Activated CD8-positive, alpha-beta memory T cell treated with anti-CD3 and anti-CD28 coated beads for 1 hour (primary cell): ENCODE data around the gene COG5.

Experiments used
- DNase-seq, 2 donors: peaks; one replicate each; pipeline ENCODE4 v3.0.0-alpha.2; 2020; ENCODE audit warnings: low read depth in 1 of 2; ENCODE audit errors: extremely low read depth in 1 of 2

The COG5 gene

DNA sequence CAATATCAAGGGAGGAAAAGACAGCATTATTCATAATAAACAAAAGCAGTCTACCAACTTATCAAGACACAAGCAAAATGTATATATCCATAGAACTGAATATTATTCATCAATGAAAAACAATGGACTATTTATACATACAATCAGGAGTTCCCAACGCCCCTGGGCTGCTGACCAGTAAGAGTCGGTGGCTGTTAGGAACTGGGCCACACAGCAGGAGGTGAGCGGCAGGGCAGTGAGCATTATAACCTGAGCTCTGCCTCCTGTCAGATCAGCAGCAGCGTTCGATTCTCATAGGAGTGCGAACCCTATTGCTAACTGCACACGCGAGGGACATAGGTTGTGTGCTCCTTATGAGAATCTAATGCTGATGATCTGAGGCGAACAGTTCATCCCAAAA is 165.6 kb downstream of the COG5 start:
- no peak for DNase-seq

DNA sequence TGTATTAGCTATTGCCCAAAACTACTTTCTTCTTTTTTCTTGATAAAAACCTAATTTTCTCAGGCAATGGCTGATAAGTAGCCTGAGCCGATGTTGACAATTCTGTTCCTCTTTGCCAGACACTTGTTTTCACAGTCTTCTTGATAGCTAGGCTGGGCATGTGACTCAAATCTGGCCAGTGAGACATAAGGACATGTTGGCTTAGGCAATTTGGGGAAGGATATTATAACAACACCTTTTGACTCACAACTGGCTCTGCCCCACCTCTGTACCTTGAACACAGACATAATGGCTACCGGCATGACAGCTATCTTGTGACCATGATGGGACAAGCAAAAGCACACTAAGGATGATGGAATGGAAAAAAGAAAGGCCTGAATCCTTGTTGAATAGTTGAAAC is 166.7 kb downstream of the COG5 start:
- no peak for DNase-seq

DNA sequence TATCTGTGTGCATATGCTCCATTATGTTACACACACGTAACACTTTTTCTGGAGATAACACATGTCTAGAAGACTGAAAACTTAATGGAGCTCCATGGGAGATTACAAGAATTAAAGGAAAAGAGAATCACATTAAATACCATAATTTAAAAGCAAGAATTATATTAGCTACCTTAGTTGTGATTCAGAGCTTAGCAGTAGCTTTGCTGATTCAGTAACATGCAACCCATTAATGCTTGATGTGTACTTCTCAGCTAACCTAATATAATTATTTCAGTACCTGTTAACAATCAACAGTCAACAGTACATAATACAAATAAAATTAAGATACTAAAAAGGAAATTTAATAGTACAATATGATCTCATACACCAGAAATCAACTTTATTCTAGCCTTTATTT is 167.6 kb downstream of the COG5 start:
- no peak for DNase-seq

DNA sequence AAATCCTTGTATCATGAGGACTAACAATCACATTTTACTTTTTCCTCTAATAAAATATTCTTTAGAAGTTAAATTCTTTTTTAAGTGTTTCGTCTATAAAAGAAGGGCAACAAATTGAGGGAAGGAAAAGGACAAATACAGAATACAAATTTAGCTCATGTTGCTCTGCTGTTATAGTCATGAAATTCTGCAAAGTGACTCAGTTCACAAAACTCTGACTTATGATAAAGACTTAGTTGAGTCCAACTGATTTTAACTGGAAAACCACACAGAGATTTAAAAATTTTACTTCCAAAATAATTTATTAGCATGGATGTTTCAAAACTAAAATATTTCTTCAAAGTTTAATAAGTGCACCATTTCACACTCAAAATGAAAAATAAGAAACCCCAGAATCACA is 168.9 kb downstream of the COG5 start:
- DNase-seq = no peak

DNA sequence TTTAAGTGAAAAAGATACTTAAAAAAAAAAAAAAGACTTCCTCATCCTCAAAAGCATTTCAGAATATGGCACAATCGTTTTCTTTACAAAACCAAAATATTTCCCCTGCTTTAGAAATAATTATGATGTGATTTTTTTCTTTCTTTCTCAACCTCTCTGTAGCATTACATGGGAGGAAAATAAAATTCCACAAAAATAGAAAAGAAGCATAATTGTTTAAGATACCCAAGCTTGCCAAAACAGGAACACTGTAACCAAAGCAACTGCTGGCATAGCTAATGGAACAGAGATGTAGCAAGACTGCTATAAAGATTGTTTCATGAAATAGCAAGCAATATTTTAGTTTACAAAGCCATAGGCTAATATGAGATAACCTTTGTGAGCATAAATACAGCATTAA is 169.4 kb downstream of the COG5 start:
- no peak for DNase-seq

DNA sequence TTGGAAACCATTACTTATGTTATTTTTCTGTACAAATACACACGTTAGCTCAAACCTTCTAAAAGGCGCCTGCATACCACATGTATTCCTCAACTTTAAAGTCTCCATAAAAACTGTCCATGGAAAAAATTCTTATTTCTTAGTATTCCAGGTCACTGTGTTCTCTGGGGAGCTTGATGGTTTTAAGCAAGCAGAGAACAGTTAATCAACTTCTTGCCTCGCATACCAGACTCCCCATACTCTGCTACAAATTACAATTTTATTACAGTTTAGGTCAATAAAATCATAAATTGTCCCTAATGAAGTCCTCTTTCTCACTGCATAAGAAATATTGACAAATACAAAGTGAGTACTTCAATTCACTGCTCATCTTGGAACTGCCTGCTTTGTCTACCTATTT is 170.9 kb downstream of the COG5 start:
- no peak for DNase-seq

DNA sequence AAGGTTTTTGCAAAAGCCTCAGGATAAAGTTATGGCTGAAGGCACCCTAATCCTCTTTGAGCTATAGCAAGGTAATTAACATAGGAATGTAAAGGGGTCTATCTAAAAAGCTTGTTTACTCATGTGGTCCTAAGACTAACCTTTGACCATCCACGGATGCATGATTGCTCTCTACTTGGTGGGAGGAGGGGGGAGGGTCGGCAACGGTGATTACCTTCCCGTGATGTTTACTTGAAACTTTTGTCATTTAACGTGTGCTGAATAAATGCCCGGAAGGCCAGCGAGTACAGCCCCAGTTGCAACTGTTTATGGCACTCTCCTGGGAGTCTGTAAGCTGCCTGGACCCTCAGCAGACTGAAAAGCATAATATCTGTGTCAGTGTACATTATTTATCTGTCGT is 172.8 kb downstream of the COG5 start:
- DNase-seq = no peak

DNA sequence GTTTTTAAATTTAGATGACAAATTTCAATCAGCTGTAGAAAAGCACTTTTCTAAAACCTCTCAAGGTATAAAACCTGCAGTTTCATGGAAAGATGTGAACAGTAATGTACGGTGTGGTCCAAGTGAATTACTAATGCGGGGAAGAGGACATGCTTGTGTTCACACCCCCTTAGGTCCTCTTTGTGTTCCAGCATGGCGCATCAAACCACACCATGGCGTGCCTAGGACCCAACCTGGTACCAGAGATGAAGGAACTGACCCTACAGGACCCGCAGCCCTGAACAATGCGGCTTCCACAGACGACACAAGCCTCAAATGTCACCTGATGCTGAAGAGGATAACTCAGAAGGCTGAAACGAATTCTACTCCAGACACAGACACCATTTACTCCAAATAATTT is 175.1 kb downstream of the COG5 start:
- DNase-seq = no peak

DNA sequence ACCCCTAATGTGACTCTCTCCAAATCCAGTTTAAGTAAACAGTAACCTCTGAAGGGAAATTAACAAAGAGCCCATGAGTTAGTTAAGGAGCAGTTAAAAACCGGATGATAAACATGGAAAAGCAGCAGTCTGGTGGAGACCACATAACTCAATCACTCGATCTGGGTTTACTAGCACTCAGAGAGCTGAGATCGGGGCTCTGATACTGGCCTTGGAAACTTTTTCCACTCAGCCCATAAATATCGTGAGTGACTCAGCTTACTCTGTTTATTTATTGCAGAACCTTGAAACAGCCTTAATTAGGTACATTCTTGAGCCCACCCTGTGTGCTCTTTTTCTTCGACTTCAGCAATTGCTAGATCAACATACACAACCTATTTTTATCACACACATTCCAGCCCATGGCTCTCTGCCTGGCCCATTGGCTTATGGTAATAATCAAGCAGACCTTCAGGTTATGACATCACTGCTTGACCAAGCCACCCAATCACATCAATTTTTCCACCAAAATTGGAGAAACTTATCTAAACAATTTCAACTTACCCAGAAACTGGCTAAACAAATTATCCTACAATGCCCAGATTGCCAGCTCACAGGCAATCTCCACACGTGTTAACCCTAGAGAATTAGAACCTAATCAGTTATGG is 176.0 kb downstream of the COG5 start:
- DNase-seq = no peak

DNA sequence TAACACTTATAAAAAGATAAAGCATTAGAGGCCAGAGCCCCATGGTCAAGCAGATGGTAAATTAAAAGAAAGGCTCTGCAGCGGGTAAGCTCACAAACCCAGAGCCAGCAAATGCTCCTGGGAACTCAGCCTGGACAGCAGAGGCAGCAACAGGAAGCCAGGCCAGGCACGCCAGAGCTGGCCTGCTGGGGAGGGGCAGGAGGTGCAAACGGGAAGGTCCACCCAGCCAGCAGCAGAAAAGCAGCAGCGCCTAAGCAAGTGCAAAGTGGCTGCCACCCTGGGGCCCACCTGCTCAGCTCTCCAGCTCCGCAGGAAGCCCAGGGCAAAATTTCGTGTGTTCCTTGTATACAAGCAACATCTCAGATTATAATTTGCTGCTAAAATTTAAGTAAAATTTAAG is 176.6 kb downstream of the COG5 start:
- DNase-seq = no peak

DNA sequence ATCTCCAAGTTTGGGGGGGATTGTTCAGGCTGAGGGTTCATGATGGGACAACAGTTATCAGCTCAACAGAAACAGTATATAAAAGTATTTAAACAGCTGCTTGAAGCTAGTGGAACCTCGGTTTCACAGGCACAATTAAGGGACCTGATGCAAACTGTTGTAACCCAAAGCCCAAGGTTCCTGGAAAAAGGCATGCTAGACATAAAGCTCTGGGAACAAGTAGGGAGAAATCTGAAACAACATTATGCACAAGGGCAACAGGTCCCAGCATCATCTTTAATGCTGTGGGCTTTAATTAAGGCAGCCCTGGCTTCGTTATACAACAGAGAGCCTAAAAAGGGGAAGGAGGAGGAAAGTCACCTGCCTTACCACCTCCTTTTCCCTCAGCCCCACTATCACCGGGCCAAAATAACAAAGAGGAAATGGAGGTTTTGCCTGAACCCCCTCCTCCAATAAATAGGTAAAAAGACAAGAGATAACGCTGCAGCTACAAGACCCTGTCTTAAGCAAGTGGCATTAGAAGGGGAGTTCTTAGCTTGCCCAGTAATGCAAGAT is 177.1 kb downstream of the COG5 start:
- no peak for DNase-seq

DNA sequence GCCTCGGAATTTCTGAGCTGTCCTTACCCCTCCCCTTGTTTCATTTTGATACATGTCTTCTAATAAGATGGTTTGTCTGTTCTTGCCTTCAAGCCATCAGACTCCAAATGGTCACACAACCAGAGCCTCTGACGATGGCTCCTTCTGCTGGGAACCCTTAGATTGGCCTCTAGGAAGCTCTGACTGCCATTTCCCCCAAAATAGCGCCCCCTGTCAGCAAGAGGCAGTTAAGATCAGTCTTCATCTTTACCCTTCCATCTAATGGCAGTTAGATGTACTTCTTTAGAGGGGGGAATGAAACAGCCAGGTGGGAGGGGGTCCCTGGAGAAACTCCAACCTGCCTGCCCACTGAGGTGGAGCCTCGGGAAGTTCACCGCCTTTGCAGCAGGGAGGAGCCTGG is 179.7 kb downstream of the COG5 start:
- no peak for DNase-seq

DNA sequence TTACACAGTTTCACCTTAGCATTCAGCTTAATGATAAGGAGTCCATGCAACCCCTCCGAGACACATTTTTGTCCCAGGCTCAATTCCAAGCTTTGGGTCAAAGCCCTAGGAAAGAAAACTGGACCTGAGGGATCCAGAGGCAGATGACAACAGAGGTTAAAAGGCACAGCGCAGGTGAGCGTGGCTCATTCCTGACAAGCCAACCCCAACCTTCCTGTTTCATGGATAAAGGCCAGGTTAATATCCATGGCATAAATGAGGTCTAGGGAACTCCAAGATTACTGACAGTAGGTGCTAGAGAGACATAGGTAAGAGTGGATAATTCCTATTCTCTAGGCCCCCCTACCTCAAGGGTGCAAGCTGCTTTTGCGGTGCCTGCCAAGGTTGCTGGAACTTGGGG is 180.5 kb downstream of the COG5 start:
- no peak for DNase-seq

DNA sequence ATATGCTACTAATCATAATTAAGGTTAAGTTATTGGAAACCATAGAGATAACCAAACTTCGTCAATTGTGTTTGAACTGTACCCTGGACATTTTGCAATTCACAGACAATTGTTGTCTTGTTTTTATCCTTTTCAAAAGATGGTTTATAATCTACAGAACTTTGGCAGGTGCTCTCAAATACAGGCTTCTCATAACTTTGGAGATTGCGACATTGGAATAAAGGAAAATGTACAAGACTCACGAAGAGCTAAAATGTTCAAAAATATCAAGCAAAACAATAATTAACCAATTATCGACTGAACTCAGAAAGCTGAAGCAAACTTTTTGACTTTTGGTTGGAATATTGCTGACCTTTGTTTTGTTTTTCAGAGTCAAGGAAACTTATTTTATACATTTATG is 182.3 kb downstream of the COG5 start:
- no peak for DNase-seq

DNA sequence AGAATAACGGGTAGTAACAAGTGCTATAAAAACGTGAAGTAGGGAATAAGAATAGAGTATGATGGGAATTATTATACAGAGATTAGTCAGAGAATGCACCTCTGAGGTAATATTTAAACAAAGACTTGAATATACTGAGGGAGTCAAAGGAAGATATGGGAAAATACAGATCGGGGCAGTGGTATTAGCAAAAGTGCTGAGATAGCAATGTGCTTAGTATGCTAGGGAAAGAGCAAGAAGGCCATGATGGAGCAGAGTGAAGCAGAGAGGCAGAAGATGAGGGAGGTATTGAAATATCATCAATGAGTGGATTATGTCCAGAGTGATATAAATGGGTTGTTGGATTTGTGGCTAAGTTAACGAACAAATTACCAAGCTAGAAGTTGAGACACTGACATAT is 190.4 kb downstream of the COG5 start:
- DNase-seq = no peak

DNA sequence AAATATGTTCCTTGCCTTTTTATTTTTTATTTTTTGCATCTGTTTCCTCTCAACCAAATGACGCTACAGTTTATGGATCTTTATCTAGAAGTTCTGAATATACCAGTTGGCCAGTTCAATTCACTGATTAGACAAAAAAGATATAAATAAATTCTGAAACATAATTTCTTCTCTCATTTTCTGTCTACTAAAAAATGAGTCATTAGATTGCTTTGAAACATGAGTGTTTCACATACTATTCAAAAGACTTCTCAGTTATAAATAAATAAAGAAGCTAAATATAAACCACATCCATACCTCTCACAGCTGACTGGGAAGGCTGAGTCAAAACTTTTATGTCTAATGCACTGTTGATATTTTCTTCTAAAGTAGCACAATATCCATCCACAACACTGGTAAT is 191.4 kb downstream of the COG5 start:
- no peak for DNase-seq

DNA sequence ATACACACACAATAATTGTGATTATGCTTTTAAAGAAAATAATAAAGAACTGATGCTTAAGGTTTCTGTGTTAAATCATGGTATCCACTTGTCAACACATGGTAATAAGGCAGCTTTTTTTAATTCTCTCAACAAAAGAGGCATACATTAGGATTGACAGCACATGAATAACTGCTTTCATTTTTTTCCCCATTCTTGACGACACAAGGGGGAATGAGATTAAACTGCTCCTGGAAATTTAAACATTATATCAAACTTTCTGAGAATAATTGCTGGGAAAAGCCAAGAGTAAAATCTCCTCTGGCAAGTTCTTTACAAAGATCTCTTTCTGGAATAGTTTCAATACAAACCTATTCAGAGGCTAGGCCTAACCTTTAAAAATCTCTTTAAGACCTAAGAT is 192.9 kb downstream of the COG5 start:
- DNase-seq = no peak

DNA sequence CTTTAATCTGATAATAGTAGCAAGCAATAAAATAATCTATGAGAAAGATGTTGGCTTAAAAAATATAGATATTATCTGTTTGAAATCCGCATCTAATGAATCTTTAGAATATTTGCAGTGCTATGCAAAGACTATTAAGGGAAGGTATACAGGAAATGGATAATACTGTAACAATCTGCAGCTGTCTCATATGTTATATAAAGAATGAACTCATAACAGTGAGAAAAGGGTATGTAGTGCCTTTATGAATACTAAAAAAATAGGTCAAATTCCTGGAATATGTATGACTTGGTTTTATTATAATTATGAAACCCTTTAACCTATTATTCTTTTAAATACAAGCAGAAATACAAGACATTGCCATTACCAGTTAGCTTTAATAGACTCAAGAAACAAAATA is 198.9 kb downstream of the COG5 start:
- no peak for DNase-seq

DNA sequence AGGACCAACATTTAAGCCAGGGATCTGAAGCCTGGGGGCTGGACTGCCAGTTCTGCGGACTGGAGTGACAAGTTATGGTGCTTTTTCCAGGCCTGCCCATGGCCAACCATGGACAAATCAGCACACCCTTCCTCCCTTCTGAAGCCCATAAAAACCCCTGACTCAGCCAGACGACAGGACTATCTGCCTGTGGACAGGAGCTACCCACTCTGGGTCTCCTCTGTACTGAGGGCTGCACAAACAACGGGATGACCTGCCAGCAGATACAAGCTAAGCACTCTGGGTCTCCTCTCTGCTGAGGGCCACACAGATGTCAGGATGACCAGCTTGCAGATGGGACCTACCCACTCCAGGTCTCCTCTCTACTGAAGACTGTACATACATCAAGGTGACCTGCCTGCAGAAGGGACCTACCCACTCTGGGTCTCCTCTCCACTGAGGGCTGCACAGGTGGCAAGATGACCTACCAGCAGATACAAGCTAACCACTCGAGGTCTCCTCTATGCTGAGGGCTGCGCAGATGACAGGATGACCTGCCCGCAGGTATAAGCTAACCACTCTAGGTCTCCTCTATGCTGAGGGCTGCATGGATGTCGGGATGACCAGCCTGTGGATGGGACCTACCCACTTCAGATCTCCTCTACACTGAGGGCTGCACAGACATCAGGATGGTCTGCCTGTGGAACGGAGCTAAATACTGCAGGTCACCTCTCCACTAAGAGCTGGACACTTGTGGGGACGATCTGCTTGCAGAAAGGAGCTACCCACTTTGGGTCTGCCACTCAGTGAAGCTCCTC is 204.0 kb downstream of the COG5 start:
- DNase-seq = no peak

DNA sequence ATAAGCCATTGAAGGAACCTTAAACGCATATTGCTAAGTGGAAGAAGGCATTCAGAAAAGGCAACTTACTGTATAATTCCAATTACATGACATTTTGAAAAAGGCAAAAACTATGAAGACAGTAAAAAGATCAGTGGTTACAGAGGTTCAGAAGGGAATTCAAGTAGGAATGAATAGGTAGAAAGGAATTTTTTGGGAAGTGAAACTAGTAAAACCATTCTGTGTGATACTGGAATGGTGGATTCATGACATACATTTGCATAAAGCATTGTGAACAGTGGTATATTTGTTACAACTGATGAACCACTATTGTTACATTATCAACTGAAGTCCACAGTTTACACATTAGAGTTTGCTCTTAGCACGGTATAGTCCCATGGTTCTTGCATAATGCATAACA is 208.1 kb downstream of the COG5 start:
- no peak for DNase-seq

DNA sequence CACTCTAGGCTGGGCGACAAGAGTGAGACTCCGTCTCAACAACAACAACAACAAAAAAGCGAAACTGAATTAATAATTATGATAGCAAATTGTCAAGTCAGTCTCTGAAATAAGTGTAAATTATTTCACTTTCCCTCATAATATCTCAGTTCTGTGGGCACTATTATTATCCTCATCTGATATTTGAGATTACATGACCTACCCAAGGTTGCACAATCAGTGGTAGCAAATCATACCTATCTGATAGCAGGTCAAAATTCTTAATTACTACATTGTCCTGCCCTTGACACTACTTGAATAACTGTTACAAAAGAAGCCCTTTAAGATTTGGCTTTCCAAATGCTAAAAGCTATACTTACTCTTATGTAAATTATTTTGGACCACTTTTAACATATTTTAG is 209.1 kb downstream of the COG5 start:
- no peak for DNase-seq

DNA sequence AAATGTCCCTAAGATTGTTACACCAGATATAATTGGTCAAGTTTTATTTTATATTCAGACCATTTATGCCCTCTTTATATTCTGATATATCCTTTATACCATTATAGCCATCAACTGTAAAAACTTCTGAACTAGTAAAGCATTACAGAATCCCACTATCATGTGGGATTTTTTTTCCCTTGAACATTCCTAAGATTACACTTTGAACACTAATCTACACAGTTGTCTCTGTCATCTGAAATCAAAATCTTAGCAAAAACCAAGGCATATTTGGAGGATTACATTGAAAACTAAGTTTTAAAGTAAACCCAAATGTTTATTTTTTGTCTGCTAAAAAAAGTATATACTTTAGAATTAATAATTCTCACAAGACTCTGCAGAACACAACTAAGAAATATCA is 210.0 kb downstream of the COG5 start:
- DNase-seq = no peak

DNA sequence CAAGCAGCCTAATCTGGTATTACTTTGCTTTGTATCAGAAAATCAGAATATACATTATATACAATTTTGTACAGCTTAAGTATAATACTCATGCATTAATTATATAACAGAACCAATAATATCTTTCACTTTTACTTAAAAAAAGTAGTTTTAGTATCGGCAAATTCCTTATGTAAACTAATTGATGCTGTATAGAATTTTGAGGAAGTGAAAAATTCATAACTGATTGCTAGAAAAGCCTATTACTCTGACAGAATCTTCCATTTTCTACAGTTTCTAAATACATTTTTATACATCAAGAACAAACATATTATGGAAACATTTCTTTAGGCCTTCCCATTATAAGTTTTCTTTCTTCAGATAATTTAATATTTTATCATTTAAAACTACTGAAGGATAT is 217.8 kb downstream of the COG5 start:
- DNase-seq = no peak
